Peyer's patch (tissue), 4 donors: ENCODE measurements around the gene FRMD4A.

Experiments used
- CTCF ChIP-seq, 6 experiments: fragments of 450-650 bp in 4 of 6; fragments of 200-600 bp in 2 of 6; sonication (generic) in 1 of 6; IDR thresholded peaks; one replicate each; pipeline ENCODE4 v1.5.1; 2017 to 2019; ENCODE audit warnings: antibody characterized with exemption in 6 of 6, mild to moderate bottlenecking in 3 of 6, moderate library complexity in 1 of 6
- POLR2A ChIP-seq, 2 donors: fragments of 450-650 bp; IDR thresholded peaks; one replicate each; pipeline ENCODE4 v1.5.1; 2017; ENCODE audit warnings: antibody characterized with exemption in 2 of 2, mild to moderate bottlenecking in 2 of 2, moderate library complexity in 2 of 2

DNA sequence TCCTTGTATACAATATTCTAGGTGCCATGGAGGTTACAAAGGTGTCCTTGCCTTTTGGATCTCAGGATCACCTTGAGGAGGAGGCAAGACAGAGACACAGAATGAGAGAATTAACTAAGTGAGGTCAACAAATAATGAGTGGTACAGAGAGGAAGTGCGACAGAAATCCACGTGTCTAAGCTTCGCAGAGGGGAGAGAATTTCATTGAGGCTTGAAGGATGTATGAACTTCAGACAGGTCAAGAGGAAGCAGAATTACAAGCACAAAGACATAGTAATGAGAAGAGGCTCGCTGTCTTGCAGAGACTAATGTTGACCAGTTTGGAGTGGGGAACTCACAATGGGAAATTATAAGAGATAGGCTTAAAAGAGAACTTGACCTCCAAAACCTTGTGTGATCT is 308.7 kb downstream of the FRMD4A start:
- no peak for TF ChIP-seq CTCF (IDR thresholded peaks at IDR 0.05)
- TF ChIP-seq POLR2A (IDR thresholded peaks at IDR 0.05), result no peak
